CD4-positive, alpha-beta T cell treated with Interleukin-12 subunit alpha and Interleukin-12 subunit beta, for 1 hour (primary cell): Measurements from ENCODE around the gene APOC3.

Source experiments
- DNase-seq: peaks from one replicate; pipeline ENCODE4 v3.0.0-alpha.2; 2020

The APOC3 gene

GRCh38 chr11:116852261-116853031 lies 22.7 kb downstream of the APOC3 start:
- no peak for DNase-seq

- DNase-seq, result peak; percentile 81
Measured at GRCh38 chr11:116853461-116854073, 23.9 kb downstream of the APOC3 start.

DNA sequence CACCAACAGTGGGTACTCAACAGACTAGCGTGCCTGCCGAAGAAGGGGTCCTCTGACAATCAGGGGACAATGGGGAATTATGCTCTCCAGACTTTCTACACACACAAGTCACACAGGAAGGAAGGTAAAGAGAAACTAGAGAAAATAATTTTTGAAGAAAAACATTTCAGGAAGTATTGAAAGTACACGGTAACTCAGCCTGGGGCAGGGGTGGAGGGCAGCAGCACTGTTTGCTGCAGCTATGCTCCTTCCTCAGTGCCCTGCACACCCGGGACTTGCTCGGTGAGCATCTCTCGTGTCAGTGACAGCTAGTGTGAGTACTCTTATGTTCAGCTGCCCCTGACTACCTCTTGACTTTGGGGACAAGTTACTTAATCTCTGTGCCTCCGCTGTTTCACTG lies 25.7 kb downstream of the APOC3 start:
- DNase-seq, result no peak

- no peak for DNase-seq
Measured at GRCh38 chr11:116856423-116856822, 26.7 kb downstream of the APOC3 start.

DNA sequence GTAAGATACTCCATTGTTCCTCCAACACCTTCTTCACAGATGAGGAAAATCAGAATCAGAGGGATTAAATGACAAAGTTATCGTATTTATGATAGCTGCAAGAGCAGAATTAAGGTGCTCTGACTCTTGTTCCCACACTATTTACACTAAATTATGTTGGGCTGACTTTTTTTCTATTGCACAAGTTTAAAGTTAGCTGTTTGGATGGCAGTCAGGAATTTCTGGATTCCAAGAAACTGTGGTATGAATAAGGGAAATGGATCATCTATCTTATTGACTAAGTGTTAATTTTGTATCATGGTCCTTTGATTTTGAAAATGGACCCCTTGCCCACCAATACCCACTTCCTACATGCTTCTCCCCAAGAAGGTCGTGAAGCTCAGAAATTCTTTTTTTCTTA lies 27.6 kb downstream of the APOC3 start:
- DNase-seq, result no peak

DNA sequence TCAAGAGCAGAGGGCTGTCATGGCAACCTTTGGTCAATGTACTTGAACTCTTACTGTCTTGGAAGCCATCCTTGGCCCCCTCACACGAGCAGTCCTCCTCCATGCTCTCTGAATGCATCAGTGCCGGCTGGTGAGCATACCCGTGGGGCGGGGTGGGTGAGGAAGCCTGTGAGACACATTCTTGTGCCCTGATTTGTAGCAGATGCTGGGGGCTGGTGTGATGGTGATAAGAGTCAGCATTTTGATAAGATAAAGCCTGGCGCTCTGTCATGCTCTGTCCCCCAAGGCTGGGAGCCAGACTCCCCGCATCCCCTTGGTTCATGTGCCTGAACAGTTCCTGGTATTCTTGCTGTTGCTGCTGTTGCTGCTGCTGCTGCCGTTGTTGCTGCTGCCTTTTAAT lies 28.2 kb downstream of the APOC3 start:
- no peak for DNase-seq

DNA sequence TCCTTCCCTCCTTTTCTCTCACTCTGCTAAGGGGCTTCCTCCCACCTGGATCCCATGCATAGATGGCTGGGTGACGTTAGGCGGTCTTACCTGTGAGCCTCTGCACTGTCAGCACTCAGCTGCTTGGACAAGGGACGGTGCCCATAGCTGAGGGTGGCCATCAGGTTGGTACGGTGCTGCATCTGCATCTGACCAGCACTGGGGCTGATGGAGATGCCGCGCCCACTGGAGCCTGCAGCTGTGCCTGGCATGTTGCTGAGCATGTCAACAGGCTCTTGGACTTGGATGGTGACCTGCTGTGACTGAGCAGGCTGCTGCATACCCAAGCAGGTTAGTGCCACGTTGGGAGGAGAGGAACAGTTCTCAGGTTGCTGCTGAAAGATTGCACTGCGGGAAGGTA lies 29.5 kb downstream of the APOC3 start:
- DNase-seq, result no peak

DNA sequence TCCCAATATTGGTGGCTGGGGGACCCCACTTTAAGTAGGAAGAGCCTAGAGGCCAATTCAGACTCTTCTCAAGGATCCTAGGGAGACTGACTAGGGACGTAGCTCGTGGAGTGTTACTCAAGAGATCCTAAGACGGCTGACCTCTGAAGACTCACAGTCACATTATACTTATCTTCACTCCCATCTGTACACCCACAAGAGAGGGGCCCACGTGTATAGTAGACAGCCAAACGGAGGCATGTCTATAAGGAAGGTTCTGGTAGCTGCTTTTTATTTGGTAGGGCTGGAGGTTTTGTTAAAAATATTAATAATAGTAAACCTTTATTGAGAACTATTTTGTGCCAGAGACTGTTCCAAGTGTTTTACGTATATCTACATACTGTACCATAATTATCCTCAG lies 30.6 kb downstream of the APOC3 start:
- DNase-seq, result no peak

- DNase-seq, result no peak
Measured at GRCh38 chr11:116861539-116861938, 31.8 kb downstream of the APOC3 start.

- DNase-seq, result no peak
Measured at GRCh38 chr11:116862185-116862584, 32.5 kb downstream of the APOC3 start.

DNA sequence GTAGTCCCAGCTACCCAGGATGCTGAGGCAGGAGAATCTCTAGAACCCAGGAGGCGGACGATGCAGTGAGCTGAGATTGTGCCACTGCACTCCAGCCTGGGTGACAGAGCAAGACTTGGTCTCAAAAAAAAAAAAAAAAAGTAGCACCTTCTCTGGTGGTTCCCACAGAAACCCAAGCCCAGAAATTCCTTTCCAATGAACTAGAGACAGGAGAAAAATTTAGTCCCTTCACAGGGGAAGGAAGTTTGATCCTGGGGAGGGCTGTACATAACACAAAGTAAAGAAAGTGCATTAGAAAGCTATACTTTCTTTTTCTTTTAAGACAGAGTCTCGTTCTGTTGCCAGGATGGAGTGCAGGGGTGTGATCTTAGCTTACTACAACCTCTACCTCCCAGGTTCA lies 33.2 kb downstream of the APOC3 start:
- no peak for DNase-seq

DNA sequence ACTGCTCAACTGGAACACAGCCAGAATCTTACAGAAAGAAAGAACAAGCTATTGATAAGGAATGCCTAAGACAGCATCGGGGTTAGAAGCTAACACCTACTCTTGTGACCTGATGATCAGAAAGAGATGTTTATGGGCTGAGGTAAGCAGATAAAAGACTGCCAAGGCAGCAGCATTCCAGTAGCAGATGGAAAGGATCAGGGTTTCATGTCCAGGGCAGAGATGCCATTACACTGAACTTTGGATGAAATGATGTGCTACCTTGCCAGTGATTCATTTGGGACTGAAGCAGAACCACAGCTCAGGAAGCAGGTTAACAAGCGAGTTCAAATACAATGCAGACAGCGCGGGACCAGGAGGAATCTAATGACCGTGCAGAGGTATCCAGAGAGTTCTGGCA lies 34.8 kb downstream of the APOC3 start:
- no peak for DNase-seq

DNA sequence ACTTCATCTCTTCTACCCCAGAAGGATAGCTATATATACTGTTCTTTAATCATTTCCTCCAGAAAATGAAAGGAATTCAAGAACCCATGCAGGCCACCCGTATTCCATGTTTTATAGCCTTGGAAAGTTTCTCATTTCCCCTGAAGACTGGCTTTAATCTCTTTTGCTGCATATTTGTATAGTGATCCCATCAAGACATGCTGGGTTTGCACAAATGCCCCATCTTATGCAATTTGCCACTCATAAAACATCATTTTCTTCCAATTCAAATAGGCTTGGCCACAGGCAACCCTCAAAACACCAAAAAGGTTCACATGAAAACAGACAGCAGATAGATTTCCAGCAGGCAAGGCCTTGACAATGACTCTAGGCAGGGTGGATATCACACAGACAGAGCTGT lies 36.0 kb downstream of the APOC3 start:
- no peak for DNase-seq

GRCh38 chr11:116866804-116867455 lies 37.2 kb downstream of the APOC3 start:
- no peak for DNase-seq

- DNase-seq, result no peak
Measured at GRCh38 chr11:116867619-116868018, 37.9 kb downstream of the APOC3 start.

DNA sequence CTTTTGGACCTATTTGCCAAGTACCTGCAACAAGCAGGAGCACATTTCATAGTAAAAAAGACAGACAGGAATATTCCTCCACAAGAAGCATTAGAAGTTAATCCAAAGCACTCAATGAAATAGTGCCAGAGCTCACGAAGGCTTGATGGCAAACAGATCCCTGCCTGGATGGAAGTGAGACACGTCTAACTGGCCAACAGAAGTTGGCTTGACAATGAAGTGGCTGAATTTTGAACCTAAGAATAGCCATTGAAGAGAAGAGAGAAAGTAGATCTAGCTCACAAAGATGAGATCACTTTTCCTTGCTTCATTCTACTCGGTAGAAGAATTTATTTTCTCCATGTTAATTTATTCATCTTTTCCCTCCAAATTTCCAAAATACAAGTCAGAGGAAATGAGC lies 38.4 kb downstream of the APOC3 start:
- DNase-seq, result no peak

- DNase-seq, result no peak
Measured at GRCh38 chr11:116869610-116870009, 39.9 kb downstream of the APOC3 start.

GRCh38 chr11:116870054-116870453 lies 40.3 kb downstream of the APOC3 start:
- no peak for DNase-seq

DNA sequence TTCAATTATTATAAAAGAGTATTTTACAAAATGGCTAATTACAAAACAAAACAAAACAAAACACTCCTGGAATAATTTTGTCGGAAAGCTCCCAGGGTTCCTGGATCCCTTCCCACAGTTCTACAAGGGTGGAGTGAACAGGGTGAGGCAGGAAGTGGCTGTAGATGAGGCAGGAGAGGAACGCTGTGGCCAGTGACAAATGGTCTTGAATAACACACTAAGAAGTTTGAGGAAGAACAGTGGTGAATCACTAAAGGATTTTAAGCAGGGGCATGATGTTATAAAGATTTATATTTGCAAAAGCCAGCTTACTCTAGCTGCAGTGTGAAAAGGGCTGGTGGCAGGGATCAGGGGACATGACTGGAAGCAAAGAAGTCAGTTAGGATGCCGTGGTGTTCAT lies 41.5 kb downstream of the APOC3 start:
- DNase-seq, result no peak

DNA sequence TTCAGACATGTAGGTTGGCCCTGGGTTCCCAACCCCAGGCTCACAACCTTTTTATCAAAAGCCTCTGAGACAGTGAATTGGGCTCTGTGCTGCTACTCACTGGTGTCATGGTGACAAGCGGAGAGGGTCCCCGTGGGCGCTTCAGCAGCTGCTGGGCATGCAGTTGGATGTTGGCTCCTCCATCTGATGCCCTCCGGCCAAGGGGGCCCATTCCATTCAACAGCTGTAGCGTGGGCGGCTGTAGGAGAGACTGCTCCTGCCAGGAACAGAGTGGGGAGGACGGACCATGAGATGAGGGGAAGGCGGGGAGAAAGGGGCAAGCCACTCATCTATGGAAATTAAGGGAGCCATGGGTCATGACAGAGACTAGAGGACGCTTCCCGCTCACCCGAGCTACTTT lies 43.7 kb downstream of the APOC3 start:
- DNase-seq, result no peak

DNA sequence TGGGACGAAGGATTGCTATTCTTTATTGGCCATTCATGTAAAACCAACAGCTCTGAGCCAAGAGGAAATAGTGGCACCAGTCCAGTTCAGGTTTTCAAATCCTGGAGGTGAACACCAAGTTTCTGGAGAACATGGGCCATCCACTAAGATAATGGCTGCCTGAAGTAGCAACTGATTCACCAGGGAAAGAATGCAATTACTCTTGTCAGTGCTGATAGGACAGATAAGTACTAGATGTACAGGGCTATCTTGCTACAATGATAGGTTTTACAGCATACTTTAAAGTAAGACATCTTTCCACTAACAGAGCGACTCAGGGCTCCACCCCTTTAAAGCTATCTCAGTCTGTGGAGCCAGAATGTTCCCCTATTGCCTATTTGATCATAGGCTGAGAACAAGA lies 44.5 kb downstream of the APOC3 start:
- DNase-seq, result no peak

DNA sequence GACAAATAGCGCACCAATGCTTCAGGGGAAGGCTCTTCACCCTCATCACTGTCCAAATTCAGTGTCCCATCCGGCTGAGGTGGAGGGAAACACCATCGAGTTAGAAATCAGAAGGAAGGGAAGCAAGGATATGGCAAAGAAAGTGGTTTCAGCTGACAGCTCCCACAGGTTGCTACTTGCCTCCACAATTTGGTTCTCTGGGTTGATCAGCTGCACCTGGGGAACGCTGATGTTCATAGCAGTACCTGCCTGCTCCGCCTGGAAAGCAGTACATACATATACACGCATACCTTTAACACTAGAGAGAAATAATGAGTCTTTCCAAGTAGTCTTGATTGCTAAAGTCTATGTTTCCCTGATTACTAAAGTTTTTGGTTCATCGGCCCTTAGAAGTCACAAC lies 45.5 kb downstream of the APOC3 start:
- DNase-seq, result no peak

GRCh38 chr11:116876656-116877055 lies 46.9 kb downstream of the APOC3 start:
- no peak for DNase-seq
